A549 (cell line): ENCODE measurements around the gene NSUN4. TPM values are rescaled to one million over a fixed set of nuclear protein-coding genes. Genes with fewer than 3 reads are reported as not detected.

Source experiments
- ATAC-seq, 2 experiments: fragments of 200-7000 bp in 1 of 2; fragments of >200 bp in 1 of 2; cut with Nextera tagmentation in 1 of 2; cut with Tn5 transposase in 1 of 2; 3 replicates each; pipeline versions ENCODE4 v1.8.0 to v1.9.1; 2018 to 2020; ENCODE audit warnings: mild to moderate bottlenecking in 1 of 2, moderate library complexity in 1 of 2
- CTCF ChIA-PET: fragments of 300-600 bp; sonication (Branson Sonifier 250); formaldehyde crosslinking; extraction: SDS; loops from one replicate; lab custom pipeline; 2021; ENCODE audit warnings: antibody characterized with exemption, inconsistent platforms; lab: Yijun Ruan, JAX
- POLR2A ChIA-PET: fragments of 350-600 bp; formaldehyde crosslinking; extraction: SDS; loops from one replicate; lab custom pipeline; 2021; ENCODE audit warnings: antibody characterized with exemption, inconsistent platforms; lab: Yijun Ruan, JAX
- DNase-seq, 2 experiments: peaks; one replicate each; pipeline versions ENCODE4 v3.0.0 to v3.0.0-alpha.2; 2011 to 2016; ENCODE audit warnings: low read depth in 1 of 2, low spot score in 1 of 2
- FAIRE-seq: peaks from 2 replicates; lab custom pipeline; 2011; peaks lifted over from hg19 to GRCh38; lab: Jason Lieb, UNC
- H3K27ac ChIP-seq, 2 experiments: fragments of >200 bp; sonication (Bioruptor Twin); formaldehyde crosslinking; 3 replicates each; pipeline ENCODE4 v1.5.1; 2016 to 2017
- H3K4me1 ChIP-seq: fragments of >200 bp; sonication (Bioruptor Twin); formaldehyde crosslinking; 3 replicates; pipeline ENCODE4 v1.6.1; 2016
- H3K4me2 ChIP-seq: fragments of >200 bp; sonication (Bioruptor Twin); formaldehyde crosslinking; 3 replicates; pipeline ENCODE4 v1.6.1; 2016
- H3K4me3 ChIP-seq: fragments of >200 bp; sonication (Bioruptor Twin); formaldehyde crosslinking; 3 replicates; pipeline ENCODE4 v1.5.1; 2016
- H3K9me3 ChIP-seq: fragments of >200 bp; sonication (Bioruptor Twin); formaldehyde crosslinking; 3 replicates; pipeline ENCODE4 v1.6.1; 2016
- CBX8 ChIP-seq: fragments of 200-600 bp; sonication (generic); IDR thresholded peaks from 2 replicates; pipeline ENCODE4 v1.6.1; 2016
- CTCF ChIP-seq: fragments of >200 bp; sonication (Bioruptor Twin); formaldehyde crosslinking; IDR thresholded peaks from 3 replicates; pipeline ENCODE4 v1.5.1; 2016
- FOXS1 ChIP-seq: fragments of 250-450 bp; sonication (Bioruptor Pico); IDR thresholded peaks from 2 replicates; pipeline ENCODE4 v1.5.0; 2020; ENCODE audit warnings: mild to moderate bottlenecking, moderate library complexity
- HOXB5 ChIP-seq: fragments of 250-450 bp; sonication (Bioruptor Pico); IDR thresholded peaks from 2 replicates; pipeline ENCODE4 v1.5.0; 2020; ENCODE audit warnings: mild to moderate bottlenecking, moderate library complexity
- JUN ChIP-seq, 2 experiments: fragments of >200 bp; sonication (Bioruptor Twin); formaldehyde crosslinking; IDR thresholded peaks; 2 replicates in 1 of 2; 3 replicates in 1 of 2; pipeline ENCODE4 v1.6.1; 2016 to 2017
- MAFK ChIP-seq: fragments of 450-650 bp; IDR thresholded peaks from 2 replicates; pipeline ENCODE4 v1.6.1; 2014; ENCODE audit not compliant: partially characterized antibody
- NR3C1 ChIP-seq: fragments of >200 bp; sonication (Bioruptor Twin); formaldehyde crosslinking; IDR thresholded peaks from 3 replicates; pipeline ENCODE4 v1.6.1; 2017
- PBX3 ChIP-seq: IDR thresholded peaks from 2 replicates; pipeline ENCODE4 v1.6.1; 2012
- RAD21 ChIP-seq, 2 experiments: fragments of >200 bp in 1 of 2; sonication (Bioruptor Twin) in 1 of 2; formaldehyde crosslinking in 1 of 2; IDR thresholded peaks in 1 of 2; conservative IDR thresholded peaks in 1 of 2; 2 replicates in 1 of 2; 3 replicates in 1 of 2; pipeline ENCODE4 v1.6.1; 2012 to 2018; ENCODE audit warnings: inconsistent platforms in 1 of 2
- RARB ChIP-seq: fragments of 250-450 bp; sonication (Bioruptor Pico); IDR thresholded peaks from 2 replicates; pipeline ENCODE4 v1.8.0; 2021; ENCODE audit warnings: mild to moderate bottlenecking, moderate library complexity
- REST ChIP-seq: fragments of 200-600 bp; sonication (generic); IDR thresholded peaks from 2 replicates; pipeline ENCODE4 v1.6.1; 2016; ENCODE audit warnings: antibody characterized with exemption, mild to moderate bottlenecking, moderate library complexity
- SREBF2 ChIP-seq: fragments of 450-650 bp; IDR thresholded peaks from 2 replicates; pipeline ENCODE4 v1.6.1; 2014; ENCODE audit warnings: mild to moderate bottlenecking, moderate library complexity
- ZNF302 ChIP-seq: fragments of 250-450 bp; sonication (Bioruptor Pico); IDR thresholded peaks from 2 replicates; pipeline ENCODE4 v1.9.0; 2021; ENCODE audit warnings: inconsistent platforms, mild to moderate bottlenecking, moderate library complexity
- WGBS: methylation state at CpG from one replicate; pipeline ENCODE4 v1.1.6; 2017; ENCODE audit errors: missing lambda C conversion rate; 5-methylcytosine and 5-hydroxymethylcytosine counted together
- polyA plus RNA-seq, 4 experiments: library from polyadenylated mRNA; depleted of rRNA in 3 of 4; stranded (reverse); fragments of >200 nt; fragmentation: RNase III in 1 of 4; extraction: RNeasy Plus Mini Kit Qiagen cat#74134 plus additional on column Dnase treatment in 1 of 4; gene quantifications; 2 replicates in 3 of 4; 3 replicates in 1 of 4; pipeline ENCODE4 v1.2.3, GENCODE V29; 2011 to 2017
- TF ChIP-seq, protein P1 (sequence below): fragments of >200 bp; sonication (Bioruptor Twin); formaldehyde crosslinking; IDR thresholded peaks from 3 replicates; pipeline ENCODE4 v1.6.1; 2016

NSUN4 gene
- polyA plus RNA-seq, 2 of the 4 experiments (the other 2 are of a cell fraction) = 11.7 to 23.3 TPM

- 84% methylated on average over 7 of the region's 8 CpGs for WGBS
- 0 out of 3 replicates have a peak overlapping the region, but pooled peaks have one; percentile 90 for H3K4me2 ChIP-seq
Measured at GRCh38 chr1:46306159-46306530, 34.5 kb upstream of the NSUN4 start.

GRCh38 chr1:46309401-46310159, 31.0 kb upstream of the NSUN4 start:
- Histone ChIP-seq H3K9me3 (no peaks in the 10 kb centered on the region), H3K4me1 (peaks cover 21% of the 10 kb centered on the region; the same call in 1 of the 3 replicates), H3K4me3 (no peak overlapping the region), H3K4me2 (no peak overlapping the region), H3K27ac (no peak overlapping the region)
- 94% methylated on average over 15 of the region's 16 CpGs for WGBS
- ChIA-PET CTCF (interaction anchor here (1.0 kb wide), 1 partner anchor 38 kb away, joined by 4 read pairs; no protein-coding TSS in a partner anchor), POLR2A (no interaction called here)
- ATAC-seq (no peak), DNase-seq (no peak), FAIRE-seq (no peak)
- TF ChIP-seq ZNF302 = no peak
- TF ChIP-seq JUN (IDR thresholded peaks at IDR 0.05) = no peak
- no peak for TF ChIP-seq NR3C1
- TF ChIP-seq FOXS1 = no peak
- TF ChIP-seq MAFK = no peak
- no peak for TF ChIP-seq RAD21 (conservative IDR thresholded peaks at IDR 0.05 in 1 of 2, IDR thresholded peaks at IDR 0.05 in 1 of 2)
- TF ChIP-seq, protein P1, sequence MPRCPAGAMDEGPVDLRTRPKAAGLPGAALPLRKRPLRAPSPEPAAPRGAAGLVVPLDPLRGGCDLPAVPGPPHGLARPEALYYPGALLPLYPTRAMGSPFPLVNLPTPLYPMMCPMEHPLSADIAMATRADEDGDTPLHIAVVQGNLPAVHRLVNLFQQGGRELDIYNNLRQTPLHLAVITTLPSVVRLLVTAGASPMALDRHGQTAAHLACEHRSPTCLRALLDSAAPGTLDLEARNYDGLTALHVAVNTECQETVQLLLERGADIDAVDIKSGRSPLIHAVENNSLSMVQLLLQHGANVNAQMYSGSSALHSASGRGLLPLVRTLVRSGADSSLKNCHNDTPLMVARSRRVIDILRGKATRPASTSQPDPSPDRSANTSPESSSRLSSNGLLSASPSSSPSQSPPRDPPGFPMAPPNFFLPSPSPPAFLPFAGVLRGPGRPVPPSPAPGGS = no peak
- no peak for TF ChIP-seq CTCF
- TF ChIP-seq SREBF2 = no peak
- TF ChIP-seq RARB (CRISPR knock-in tag) = no peak
- no peak for TF ChIP-seq CBX8
- TF ChIP-seq PBX3 = no peak

More at GRCh38 chr1:46306159-46306530, 34.5 kb upstream of the NSUN4 start:
- POLR2A ChIA-PET = no interaction called here
- DNase-seq (no peak), FAIRE-seq (no peak), ATAC-seq (no peak)
- no peak overlapping the region for H3K4me3 ChIP-seq
- H3K9me3 ChIP-seq = no peaks in the 10 kb centered on the region
- TF ChIP-seq FOXS1 (no peak), HOXB5 (CRISPR knock-in tag) (no peak), CTCF (no peak), REST (no peak)
- CTCF ChIA-PET = no interaction called here
- H3K27ac ChIP-seq = no peak overlapping the region
- H3K4me1 ChIP-seq = peaks cover 22% of the 10 kb centered on the region; the same call in 2 of the 3 replicates
